DND-41 (cell line): Measurements from ENCODE around the gene TSC22D1.

ENCODE experiments used
- EZH2 ChIP-seq: IDR thresholded peaks from 3 replicates; pipeline ENCODE4 v1.6.1; 2012; ENCODE audit warnings: borderline replicate concordance, low read depth, mild to moderate bottlenecking, moderate library complexity, low read length, inconsistent platforms; ENCODE audit not compliant: severe bottlenecking
- TF ChIP-seq, protein P1 (sequence below): IDR thresholded peaks from 2 replicates; pipeline ENCODE4 v1.5.1; 2012; ENCODE audit warnings: borderline replicate concordance, low read length, moderate library complexity, mild to moderate bottlenecking; ENCODE audit not compliant: poor library complexity, severe bottlenecking; ENCODE audit errors: extremely low read depth

DNA sequence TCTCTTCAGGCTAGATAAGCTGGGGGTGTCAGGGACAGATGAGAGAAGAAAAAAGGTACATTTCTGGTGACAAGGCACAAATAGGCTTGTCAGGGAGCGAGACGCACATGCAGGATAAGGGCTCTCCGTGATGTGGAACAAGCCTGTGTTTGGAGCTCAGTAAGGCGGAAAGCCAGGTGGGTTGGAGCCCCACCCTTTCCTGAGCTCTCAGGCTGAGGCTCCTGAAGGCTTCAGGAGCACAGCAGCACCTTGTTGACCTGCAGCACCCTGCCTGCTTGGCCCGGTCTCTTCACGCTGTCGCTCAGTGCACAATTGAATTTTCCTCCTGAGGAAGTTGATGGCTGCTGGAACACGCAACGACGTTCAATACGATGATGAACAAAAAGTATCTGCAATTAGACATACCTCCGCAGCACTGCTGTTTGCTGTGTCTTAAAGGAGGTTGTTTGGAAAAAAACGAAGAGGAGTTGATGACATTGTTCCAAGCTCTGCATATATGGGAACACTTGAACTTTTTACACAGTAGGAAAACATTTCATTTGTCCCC is 173.2 kb downstream of the TSC22D1 start:
- no peak for TF ChIP-seq EZH2
- TF ChIP-seq, protein P1, sequence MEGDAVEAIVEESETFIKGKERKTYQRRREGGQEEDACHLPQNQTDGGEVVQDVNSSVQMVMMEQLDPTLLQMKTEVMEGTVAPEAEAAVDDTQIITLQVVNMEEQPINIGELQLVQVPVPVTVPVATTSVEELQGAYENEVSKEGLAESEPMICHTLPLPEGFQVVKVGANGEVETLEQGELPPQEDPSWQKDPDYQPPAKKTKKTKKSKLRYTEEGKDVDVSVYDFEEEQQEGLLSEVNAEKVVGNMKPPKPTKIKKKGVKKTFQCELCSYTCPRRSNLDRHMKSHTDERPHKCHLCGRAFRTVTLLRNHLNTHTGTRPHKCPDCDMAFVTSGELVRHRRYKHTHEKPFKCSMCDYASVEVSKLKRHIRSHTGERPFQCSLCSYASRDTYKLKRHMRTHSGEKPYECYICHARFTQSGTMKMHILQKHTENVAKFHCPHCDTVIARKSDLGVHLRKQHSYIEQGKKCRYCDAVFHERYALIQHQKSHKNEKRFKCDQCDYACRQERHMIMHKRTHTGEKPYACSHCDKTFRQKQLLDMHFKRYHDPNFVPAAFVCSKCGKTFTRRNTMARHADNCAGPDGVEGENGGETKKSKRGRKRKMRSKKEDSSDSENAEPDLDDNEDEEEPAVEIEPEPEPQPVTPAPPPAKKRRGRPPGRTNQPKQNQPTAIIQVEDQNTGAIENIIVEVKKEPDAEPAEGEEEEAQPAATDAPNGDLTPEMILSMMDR = no peak
